ENCODE data around the gene PRAF2.

Gene PRAF2

GRCh38 chrX:49058794-49059193, 15.0 kb downstream of the PRAF2 start, which contains the start of gene CCDC120:
Gene CCDC120, plus strand, starts transcription at chrX:49058999. Its CDS starts 3,043 bp downstream, at chrX:49062042.
- TF ChIP-seq CTCF (IDR thresholded peaks at IDR 0.05), result no peak

- no peak for TF ChIP-seq CTCF (IDR thresholded peaks at IDR 0.05)
Measured at GRCh38 chrX:49054073-49054762, 19.6 kb downstream of the PRAF2 start.

GRCh38 chrX:49053223-49054072, 20.4 kb downstream of the PRAF2 start:
- no peak for TF ChIP-seq CTCF (IDR thresholded peaks at IDR 0.05)

- TF ChIP-seq CTCF (IDR thresholded peaks at IDR 0.05), result no peak
Measured at GRCh38 chrX:49043987-49044281, 29.9 kb downstream of the PRAF2 start.

GRCh38 chrX:49043220-49043986, 30.4 kb downstream of the PRAF2 start, which contains the start of gene TFE3:
Gene TFE3, minus strand, starts transcription at chrX:49043357. Its CDS starts 131 bp downstream, at chrX:49043226.
- TF ChIP-seq CTCF (IDR thresholded peaks at IDR 0.05), result peak; percentile 53

- TF ChIP-seq CTCF (IDR thresholded peaks at IDR 0.05), result no peak
Measured at GRCh38 chrX:49042581-49043219, 31.1 kb downstream of the PRAF2 start.

All from LNCAP (cell line).